HepG2 (cell line): ENCODE measurements around the gene PLEKHG5. TPM values are rescaled to one million over a fixed set of nuclear protein-coding genes. Genes with fewer than 3 reads are reported as not detected.
A peak's percentile ranks its signal among the peaks of the same experiment; 100 is the strongest.

Experiments used
- ATAC-seq: fragments of 200-7000 bp; cut with Tn5 transposase; 3 replicates; pipeline ENCODE4 v1.9.1; 2020; ENCODE audit warnings: mild to moderate bottlenecking, moderate library complexity
- BruUV-seq: library from RNA; stranded (reverse); fragments of 400-500 nt; replicated peaks from 2 replicates; lab custom pipeline; 2021; lab: Mats Ljungman, UMichigan
- CTCF ChIA-PET: fragments of 300-600 bp; formaldehyde crosslinking; extraction: SDS; loops from one replicate; lab custom pipeline; 2021; ENCODE audit warnings: low total read pairs, inconsistent platforms, low intra/inter-chr PET ratio; lab: Yijun Ruan, JAX
- POLR2A ChIA-PET: fragments of 350-600 bp; sonication (Branson Sonifier 250); formaldehyde crosslinking; loops from one replicate; lab custom pipeline; 2020; ENCODE audit warnings: antibody characterized with exemption, inconsistent platforms; lab: Yijun Ruan, JAX
- DNase-seq: peaks from one replicate; pipeline ENCODE4 v3.0.0-alpha.2; 2015; ENCODE audit warnings: low spot score
- FAIRE-seq: peaks from 3 replicates; lab custom pipeline; 2011; peaks lifted over from hg19 to GRCh38; lab: Jason Lieb, UNC
- H2AFZ ChIP-seq: one replicate; pipeline ENCODE4 v1.6.1; 2011; ENCODE audit warnings: low read length, inconsistent platforms
- H3K27ac ChIP-seq: fragments of 300-600 bp; 3 replicates; pipeline ENCODE4 v1.8.0; 2011; ENCODE audit warnings: mixed run types, mild to moderate bottlenecking, mixed read lengths, low read length, inconsistent platforms; ENCODE audit not compliant: insufficient read depth; ENCODE audit errors: extremely low read length
- H3K27me3 ChIP-seq, 2 experiments: fragments of 200-600 bp in 1 of 2; 2 replicates in 1 of 2; 3 replicates in 1 of 2; pipeline versions ENCODE4 v1.6.0 to v1.8.0; 2011; ENCODE audit warnings: low read length in 2 of 2, mild to moderate bottlenecking in 2 of 2, moderate library complexity in 2 of 2, inconsistent platforms in 1 of 2; ENCODE audit not compliant: insufficient read depth in 2 of 2, control insufficient read depth in 1 of 2
- H3K36me3 ChIP-seq, 2 experiments: fragments of 200-600 bp in 1 of 2; replicated peaks in 1 of 2; 2 replicates in 1 of 2; 3 replicates in 1 of 2; pipeline versions ENCODE4 v1.5.1 to v1.8.0; 2011; ENCODE audit warnings: low read length in 2 of 2, inconsistent platforms in 1 of 2; ENCODE audit not compliant: insufficient read depth in 2 of 2, control insufficient read depth in 1 of 2
- H3K4me1 ChIP-seq: 2 replicates; pipeline ENCODE4 v1.5.1; 2012; ENCODE audit warnings: low read length, inconsistent platforms; ENCODE audit not compliant: insufficient read depth
- H3K4me2 ChIP-seq: 2 replicates; pipeline ENCODE4 v1.6.0; 2011; ENCODE audit warnings: low read depth, low read length, inconsistent platforms
- H3K4me3 ChIP-seq, 3 experiments: fragments of 200-600 bp in 1 of 3; sonication (generic), shearing (Covaris generic) in 1 of 3; replicated peaks in 1 of 3; 2 replicates each; pipeline ENCODE4 v1.5.1; 2011 to 2016; ENCODE audit warnings: low read length in 3 of 3, inconsistent platforms in 2 of 3, low read depth in 2 of 3, mild to moderate bottlenecking in 2 of 3, control low read depth in 1 of 3, mixed read lengths in 1 of 3; ENCODE audit not compliant: insufficient read depth in 1 of 3
- H3K79me2 ChIP-seq: one replicate; pipeline ENCODE4 v1.6.1; 2011; ENCODE audit warnings: low read length, inconsistent platforms; ENCODE audit not compliant: insufficient read depth
- H3K9ac ChIP-seq: 2 replicates; pipeline ENCODE4 v1.6.0; 2011; ENCODE audit warnings: mild to moderate bottlenecking, low read depth, low read length, inconsistent platforms; ENCODE audit not compliant: insufficient read depth
- H3K9me3 ChIP-seq: 2 replicates; pipeline ENCODE4 v1.5.1; 2012; ENCODE audit warnings: mild to moderate bottlenecking, low read length
- H4K20me1 ChIP-seq: 2 replicates; pipeline ENCODE4 v1.6.0; 2011; ENCODE audit warnings: inconsistent platforms, mild to moderate bottlenecking, low read length, moderate library complexity; ENCODE audit not compliant: insufficient read depth
- HOXD1 ChIP-seq: sonication (generic); formaldehyde crosslinking; IDR thresholded peaks from 2 replicates; pipeline ENCODE4 v1.5.0; 2020; ENCODE audit warnings: missing genetic modification reagents
- MLXIP ChIP-seq: sonication (generic); formaldehyde crosslinking; IDR thresholded peaks from 2 replicates; pipeline ENCODE4 v1.9.0; 2021; ENCODE audit warnings: missing genetic modification reagents, borderline replicate concordance
- SRSF1 ChIP-seq: fragments of 200-400 bp; formaldehyde crosslinking; optimal IDR thresholded peaks from 2 replicates; pipeline ENCODE3; 2017; ENCODE audit warnings: mild to moderate bottlenecking, low read depth, low read length, moderate library complexity
- ZNF687 ChIP-seq: sonication (generic); formaldehyde crosslinking; IDR thresholded peaks from 2 replicates; pipeline ENCODE4 v1.5.1; 2020; ENCODE audit warnings: mild to moderate bottlenecking, missing genetic modification reagents, moderate library complexity
- ZSCAN22 ChIP-seq: sonication (generic); formaldehyde crosslinking; IDR thresholded peaks from 2 replicates; pipeline ENCODE4 v1.4.0; 2020; ENCODE audit warnings: mild to moderate bottlenecking, missing genetic modification reagents
- WGBS: methylation state at CpG from one replicate; pipeline ENCODE4 v1.1.6; 2017; ENCODE audit warnings: low lambda C conversion rate; 5-methylcytosine and 5-hydroxymethylcytosine counted together
- in situ Hi-C: cut with HindIII; loops from 2 replicates; pipeline ENCODE4 v1.10.0; 2017; ENCODE audit warnings: low pct_unique_long_range_greater_than_20kb; ENCODE audit not compliant: extremely low pct_ligation_motif_present
- intact Hi-C: fragments of 100-400 bp; cut with micrococcal nuclease; formaldehyde crosslinking; loops from one replicate; pipeline ENCODE4 v1.10.0; 2022; ENCODE audit not compliant: unreplicated experiment
- polyA plus RNA-seq, 8 experiments: library from polyadenylated mRNA; depleted of rRNA in 3 of 8; stranded (reverse) in 7 of 8; unstranded in 1 of 8; fragments of >200 nt; fragmentation: Illumina TruSeq in 4 of 8; extraction: Trizol in 4 of 8; gene quantifications; 2 replicates each; pipeline versions ENCODE4 v1.2.1 to v1.2.3, GENCODE V29; 2011 to 2016; ENCODE audit warnings: low read depth in 4 of 8, missing spikeins in 1 of 8, mixed read lengths in 1 of 8; ENCODE audit not compliant: insufficient read depth in 1 of 8
- total RNA-seq, 5 experiments: library from RNA; depleted of rRNA; stranded (reverse); fragments of >200 nt; fragmentation: Illumina TruSeq; extraction: Trizol; gene quantifications; 2 replicates each; pipeline ENCODE4 v1.2.3, GENCODE V29; 2016; ENCODE audit warnings: low read depth in 1 of 5
- TF ChIP-seq, protein P1 (sequence below): sonication (generic); formaldehyde crosslinking; conservative IDR thresholded peaks from 2 replicates; pipeline ENCODE4 v1.8.0; 2022; ENCODE audit warnings: low read depth, missing genetic modification reagents
- TF ChIP-seq, protein P2 (sequence below): sonication (generic); formaldehyde crosslinking; IDR thresholded peaks from 2 replicates; pipeline ENCODE4 v1.4.0; 2020; ENCODE audit warnings: missing genetic modification reagents

PLEKHG5 gene
- total and polyA plus RNA-seq, 2 of the 13 experiments (the other 11 are each of a cell fraction or from before 2014, with no cell fraction given), result 1.9 to 3.5 TPM

DNA sequence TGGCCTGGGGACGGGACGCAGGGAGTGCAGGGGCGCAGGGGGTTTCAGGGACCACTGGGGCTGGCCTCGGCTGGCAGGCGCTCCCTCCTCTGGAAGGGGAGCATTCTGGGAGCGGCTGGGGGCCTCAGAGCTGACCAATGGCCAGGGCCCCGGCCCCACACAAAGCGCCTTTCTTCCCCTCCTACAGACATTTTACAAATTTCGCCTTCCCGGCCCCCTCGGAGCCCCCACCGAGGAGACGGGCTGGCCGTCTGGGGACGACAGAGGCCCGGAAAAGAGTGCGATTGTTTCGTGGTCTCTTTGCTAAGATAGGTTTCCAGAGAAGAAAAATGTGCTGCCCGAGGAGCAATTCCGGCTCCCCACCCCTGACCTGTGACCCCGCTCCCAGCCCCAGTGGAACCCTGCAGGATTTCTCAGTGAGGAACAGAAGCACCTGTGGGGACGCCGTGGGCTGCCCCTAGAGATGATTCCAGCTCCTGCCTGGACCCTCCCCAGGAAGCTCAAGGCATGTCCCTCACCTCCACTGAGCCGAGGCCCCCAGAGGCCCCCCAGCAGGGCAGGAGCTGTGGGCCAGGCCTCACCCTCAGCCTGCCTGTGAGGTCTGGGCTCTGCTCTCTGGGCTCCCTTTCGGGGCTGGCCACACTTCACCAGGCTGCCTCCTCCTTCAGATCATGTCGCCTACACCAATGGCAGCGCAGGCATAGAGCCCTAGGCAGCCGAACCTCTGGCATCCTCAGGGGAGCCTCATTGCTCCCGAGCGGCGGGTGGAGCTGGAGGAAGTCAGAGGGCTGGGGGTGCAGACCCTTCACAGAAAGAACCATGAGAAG, 15.0 kb upstream of the PLEKHG5 start:
- Histone ChIP-seq H3K27ac (no peak overlapping the region), H3K4me3 (peak overlapping the region in 1 of 3 experiments; percentile 18; a peak in 2 of 6 replicates), H3K4me2 (peak overlapping the region; percentile 40), H3K9me3 (no peaks in the 10 kb centered on the region), H3K4me1 (peaks cover 64% of the 10 kb centered on the region), H3K36me3 (no peaks in the 10 kb centered on the region), H3K79me2 (no peaks in the 10 kb centered on the region), H4K20me1 (no peaks in the 10 kb centered on the region), H2AFZ (no peak overlapping the region), H3K9ac (no peak overlapping the region), H3K27me3 (peaks cover 30 to 68% of the 10 kb centered on the region in 2 experiments; a peak in 4 of 5 replicates)
- DNase-seq (no peak), ATAC-seq (no peak), FAIRE-seq (no peak)
- in situ Hi-C loops, result no loop called here
- no TSS peak for BruUV-seq
- 43% methylated on average over 7 of the region's 31 CpGs for WGBS
- CTCF ChIA-PET, result no interaction called here
- TF ChIP-seq HOXD1 (CRISPR knock-in tag) (no peak), MLXIP (CRISPR knock-in tag) (no peak), ZNF687 (CRISPR knock-in tag) (peak; percentile 0; the same call in 1 of the 2 replicates), ZSCAN22 (CRISPR knock-in tag) (peak; percentile 95), SRSF1 (peak; percentile 29)
- TF ChIP-seq, protein P1, sequence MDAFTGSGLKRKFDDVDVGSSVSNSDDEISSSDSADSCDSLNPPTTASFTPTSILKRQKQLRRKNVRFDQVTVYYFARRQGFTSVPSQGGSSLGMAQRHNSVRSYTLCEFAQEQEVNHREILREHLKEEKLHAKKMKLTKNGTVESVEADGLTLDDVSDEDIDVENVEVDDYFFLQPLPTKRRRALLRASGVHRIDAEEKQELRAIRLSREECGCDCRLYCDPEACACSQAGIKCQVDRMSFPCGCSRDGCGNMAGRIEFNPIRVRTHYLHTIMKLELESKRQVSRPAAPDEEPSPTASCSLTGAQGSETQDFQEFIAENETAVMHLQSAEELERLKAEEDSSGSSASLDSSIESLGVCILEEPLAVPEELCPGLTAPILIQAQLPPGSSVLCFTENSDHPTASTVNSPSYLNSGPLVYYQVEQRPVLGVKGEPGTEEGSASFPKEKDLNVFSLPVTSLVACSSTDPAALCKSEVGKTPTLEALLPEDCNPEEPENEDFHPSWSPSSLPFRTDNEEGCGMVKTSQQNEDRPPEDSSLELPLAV (CRISPR knock-in tag), result no peak
- TF ChIP-seq, protein P2, sequence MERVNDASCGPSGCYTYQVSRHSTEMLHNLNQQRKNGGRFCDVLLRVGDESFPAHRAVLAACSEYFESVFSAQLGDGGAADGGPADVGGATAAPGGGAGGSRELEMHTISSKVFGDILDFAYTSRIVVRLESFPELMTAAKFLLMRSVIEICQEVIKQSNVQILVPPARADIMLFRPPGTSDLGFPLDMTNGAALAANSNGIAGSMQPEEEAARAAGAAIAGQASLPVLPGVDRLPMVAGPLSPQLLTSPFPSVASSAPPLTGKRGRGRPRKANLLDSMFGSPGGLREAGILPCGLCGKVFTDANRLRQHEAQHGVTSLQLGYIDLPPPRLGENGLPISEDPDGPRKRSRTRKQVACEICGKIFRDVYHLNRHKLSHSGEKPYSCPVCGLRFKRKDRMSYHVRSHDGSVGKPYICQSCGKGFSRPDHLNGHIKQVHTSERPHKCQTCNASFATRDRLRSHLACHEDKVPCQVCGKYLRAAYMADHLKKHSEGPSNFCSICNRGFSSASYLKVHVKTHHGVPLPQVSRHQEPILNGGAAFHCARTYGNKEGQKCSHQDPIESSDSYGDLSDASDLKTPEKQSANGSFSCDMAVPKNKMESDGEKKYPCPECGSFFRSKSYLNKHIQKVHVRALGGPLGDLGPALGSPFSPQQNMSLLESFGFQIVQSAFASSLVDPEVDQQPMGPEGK (CRISPR knock-in tag), result peak; percentile 37; the same call in 1 of the 2 replicates
- POLR2A ChIA-PET, result interaction anchor here (1.3 kb wide), 1 partner anchor 7 kb away, joined by 5 read pairs; no protein-coding TSS in a partner anchor
- intact Hi-C loops, result no loop called here
